Lung (tissue), 12 donors: ENCODE results near the gene SPAG4. TPM values are rescaled to one million over a fixed set of nuclear protein-coding genes. Genes with fewer than 3 reads are reported as not detected.

Experiments used
- ATAC-seq: fragments of 200-7000 bp; cut with Tn5 transposase; one replicate; pipeline ENCODE4 v1.9.1; 2020; ENCODE audit warnings: moderate number of reproducible peaks; ENCODE audit not compliant: insufficient read depth, low FRiP score
- DNase-seq, 3 donors: peaks; one replicate each; pipeline ENCODE4 v3.0.0-alpha.2; 2013 to 2017
- H3K27ac ChIP-seq, 2 donors: one replicate each; pipeline ENCODE4 v1.5.1; 2013; ENCODE audit warnings: mild to moderate bottlenecking in 2 of 2, moderate library complexity in 2 of 2, control low read depth in 1 of 2, inconsistent platforms in 1 of 2, low read depth in 1 of 2, low read length in 1 of 2
- H3K27me3 ChIP-seq, 3 donors: one replicate each; pipeline ENCODE4 v1.5.1; 2013; ENCODE audit warnings: low read length in 2 of 3; ENCODE audit not compliant: control insufficient read depth in 3 of 3, insufficient read depth in 3 of 3
- H3K36me3 ChIP-seq, 4 donors: one replicate each; pipeline ENCODE4 v1.5.1; 2013; ENCODE audit warnings: low read length in 4 of 4, mild to moderate bottlenecking in 1 of 4, moderate library complexity in 1 of 4; ENCODE audit not compliant: control insufficient read depth in 4 of 4, insufficient read depth in 4 of 4
- H3K4me1 ChIP-seq, 5 donors: one replicate each; pipeline ENCODE4 v1.5.1; 2013; ENCODE audit warnings: low read length in 5 of 5, mild to moderate bottlenecking in 2 of 5, moderate library complexity in 1 of 5; ENCODE audit not compliant: control insufficient read depth in 5 of 5, insufficient read depth in 5 of 5
- H3K4me3 ChIP-seq: one replicate; pipeline ENCODE4 v1.5.1; 2013; ENCODE audit warnings: mild to moderate bottlenecking, control low read depth, moderate library complexity
- H3K9ac ChIP-seq, 2 donors: one replicate each; pipeline ENCODE4 v1.5.1; 2013; ENCODE audit warnings: low read length in 2 of 2, control low read depth in 1 of 2; ENCODE audit not compliant: insufficient read depth in 1 of 2
- H3K9me3 ChIP-seq, 4 donors: one replicate each; pipeline ENCODE4 v1.5.1; 2013; ENCODE audit warnings: low read length in 3 of 4, mild to moderate bottlenecking in 1 of 4, moderate library complexity in 1 of 4; ENCODE audit not compliant: control insufficient read depth in 4 of 4, insufficient read depth in 3 of 4
- CTCF ChIP-seq: IDR thresholded peaks from 2 replicates; pipeline ENCODE4 v1.5.1; 2012; ENCODE audit warnings: mild to moderate bottlenecking; ENCODE audit errors: control extremely low read depth, extremely low read depth
- WGBS, 2 donors: extraction: QIAGEN DNeasy Blood & Tissue Kit; methylation state at CpG; one replicate each; pipeline ENCODE4 v1.1.7; 2013; 5-methylcytosine and 5-hydroxymethylcytosine counted together
- polyA plus RNA-seq, 2 donors: library from polyadenylated mRNA; stranded (reverse); fragments of 200-250 nt; gene quantifications; one replicate each; pipeline ENCODE4 v1.2.1, GENCODE V29; 2013
- total RNA-seq, 2 donors: library from RNA; depleted of rRNA in 1 of 2; stranded (reverse); fragments of >200 nt in 1 of 2; gene quantifications; one replicate each; pipeline ENCODE4 v1.2.1, GENCODE V29; 2014 to 2021
- donor health status: control.
- donor health status: control.
- donor health status: Bipolar disorder and iron deficiency.
- donor health status: healthy.
- donor health status: DM: yes; HTN: yes; CAD: no.

SPAG4 gene
- total and polyA plus RNA-seq, 4 donors, result 1.9 to 5.7 (median 3.7) TPM

GRCh38 chr20:35620818-35621559 is 5.4 kb downstream of the SPAG4 start:
- no peak for TF ChIP-seq CTCF
- Histone ChIP-seq H3K9ac (no peak overlapping the region), H3K27ac (no peak overlapping the region), H3K4me1 (peaks cover 0 to 24% (median 12%) of the 10 kb centered on the region in 5 donors), H3K27me3 (peaks cover 0 to 2% (median 0%) of the 10 kb centered on the region in 3 donors), H3K4me3 (no peak overlapping the region), H3K9me3 (no peaks in the 10 kb centered on the region), H3K36me3 (peaks cover 6 to 11% (median 7%) of the 10 kb centered on the region in 4 donors)
- DNase-seq (no peak), ATAC-seq (no peak)
- WGBS, 2 donors, result 83 to 92% methylated on average over 11 of the region's 11 CpGs

GRCh38 chr20:35621560-35621946 is 5.9 kb downstream of the SPAG4 start:
- DNase-seq, result no peak
- WGBS, 2 donors, result 92 to 98% methylated on average over 2 of the region's 2 CpGs
- Histone ChIP-seq H3K9ac (no peak overlapping the region), H3K4me1 (peaks cover 0 to 24% (median 12%) of the 10 kb centered on the region in 5 donors), H3K27ac (no peak overlapping the region), H3K36me3 (peaks cover 9 to 16% (median 12%) of the 10 kb centered on the region in 4 donors), H3K4me3 (no peak overlapping the region), H3K9me3 (no peaks in the 10 kb centered on the region), H3K27me3 (peaks cover 0 to 2% (median 0%) of the 10 kb centered on the region in 3 donors)
- no peak for TF ChIP-seq CTCF
- no peak for ATAC-seq

DNA sequence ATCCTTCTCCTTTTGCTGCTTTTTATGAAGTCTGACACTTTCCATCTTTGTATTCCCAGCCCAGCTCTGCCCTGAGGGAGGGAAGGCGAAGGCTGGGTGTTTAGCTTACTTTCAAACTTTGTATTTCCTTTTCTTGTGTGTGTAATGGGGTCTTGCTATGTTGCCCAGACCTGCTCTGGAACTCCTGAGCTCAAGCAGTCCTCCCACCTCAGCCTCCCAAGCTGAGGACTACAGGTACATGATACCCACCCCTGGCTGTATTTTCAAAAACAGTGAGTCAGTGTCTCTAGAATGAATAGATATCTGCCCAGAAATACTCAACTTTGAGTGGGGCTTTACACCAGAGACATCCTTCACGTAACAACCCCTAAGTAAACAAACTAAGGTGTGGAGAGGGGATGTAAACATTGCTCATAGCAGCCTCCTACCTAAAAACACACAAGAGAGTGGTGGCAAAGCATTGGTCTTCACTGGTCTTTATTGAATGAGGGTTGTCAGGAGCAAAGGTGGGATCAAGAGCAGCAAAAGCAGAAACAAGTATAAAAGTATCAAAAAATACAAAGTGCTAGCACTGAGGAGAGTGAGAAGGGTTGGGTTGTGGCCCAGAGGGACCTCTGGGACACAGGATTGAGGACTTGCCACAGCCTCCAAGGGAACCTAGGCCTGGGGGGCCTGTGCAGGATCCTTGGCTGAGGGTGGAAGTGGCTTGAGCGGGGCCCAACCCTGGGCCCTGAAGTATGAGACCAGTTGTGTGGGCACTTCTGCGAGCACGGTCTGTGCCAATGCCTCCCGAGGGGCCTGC is 10.2 kb downstream of the SPAG4 start:
- whole genome bisulfite sequencing, 2 donors, result 91 to 95% methylated on average over 6 of the region's 6 CpGs
- Histone ChIP-seq H3K4me1 (no peaks in the 10 kb centered on the region), H3K36me3 (peaks cover 19 to 35% (median 28%) of the 10 kb centered on the region in 4 donors), H3K9me3 (no peaks in the 10 kb centered on the region), H3K27ac (no peak overlapping the region), H3K27me3 (no peaks in the 10 kb centered on the region), H3K4me3 (no peak overlapping the region), H3K9ac (no peak overlapping the region)
- no peak for TF ChIP-seq CTCF
- ATAC-seq, result no peak
- no peak for DNase-seq
